Endothelial cell (in vitro differentiated cells): Measurements from ENCODE around the gene FAM209B. TPM values are rescaled to one million over a fixed set of nuclear protein-coding genes. Genes with fewer than 3 reads are reported as not detected.

Source experiments
- DNase-seq: peaks from one replicate; pipeline ENCODE4 v3.0.0; 2021; ENCODE audit warnings: low spot score
- H3K27ac Mint-ChIP-seq: one replicate; pipeline ENCODE4 v1.8.0; 2021; ENCODE audit warnings: mixed read lengths, inconsistent platforms; ENCODE audit not compliant: unreplicated experiment
- H3K27me3 Mint-ChIP-seq: one replicate; pipeline ENCODE4 v1.8.0; 2021; ENCODE audit warnings: mild to moderate bottlenecking, moderate library complexity, mixed read lengths, inconsistent platforms; ENCODE audit not compliant: unreplicated experiment
- H3K36me3 Mint-ChIP-seq: one replicate; pipeline ENCODE4 v1.8.0; 2021; ENCODE audit warnings: mild to moderate bottlenecking, low read depth, mixed read lengths, inconsistent platforms; ENCODE audit not compliant: unreplicated experiment
- H3K4me1 Mint-ChIP-seq: one replicate; pipeline ENCODE4 v1.8.0; 2021; ENCODE audit warnings: mild to moderate bottlenecking, mixed read lengths, inconsistent platforms; ENCODE audit not compliant: unreplicated experiment
- H3K4me3 Mint-ChIP-seq: one replicate; pipeline ENCODE4 v1.8.0; 2021; ENCODE audit warnings: mild to moderate bottlenecking, mixed read lengths, inconsistent platforms; ENCODE audit not compliant: unreplicated experiment
- H3K9me3 Mint-ChIP-seq: one replicate; pipeline ENCODE4 v1.8.0; 2021; ENCODE audit warnings: mixed read lengths, inconsistent platforms; ENCODE audit not compliant: unreplicated experiment
- CTCF ChIP-seq: fragments of 200-600 bp; sonication (generic); IDR thresholded peaks from one replicate; pipeline ENCODE4 v1.5.0; 2021; ENCODE audit warnings: antibody characterized with exemption; ENCODE audit not compliant: unreplicated experiment
- total RNA-seq: library from RNA; stranded (reverse); fragmentation: NEBNext Ultra II Directional; extraction: Animal tissue kit (Norgen Biotek cat#: 25700); gene quantifications from one replicate; pipeline ENCODE4 v1.2.1, GENCODE V29; 2021; ENCODE audit not compliant: unreplicated experiment

Gene FAM209B
- total RNA-seq, 1 donor from 2014 or later = 0.56 TPM

DNA sequence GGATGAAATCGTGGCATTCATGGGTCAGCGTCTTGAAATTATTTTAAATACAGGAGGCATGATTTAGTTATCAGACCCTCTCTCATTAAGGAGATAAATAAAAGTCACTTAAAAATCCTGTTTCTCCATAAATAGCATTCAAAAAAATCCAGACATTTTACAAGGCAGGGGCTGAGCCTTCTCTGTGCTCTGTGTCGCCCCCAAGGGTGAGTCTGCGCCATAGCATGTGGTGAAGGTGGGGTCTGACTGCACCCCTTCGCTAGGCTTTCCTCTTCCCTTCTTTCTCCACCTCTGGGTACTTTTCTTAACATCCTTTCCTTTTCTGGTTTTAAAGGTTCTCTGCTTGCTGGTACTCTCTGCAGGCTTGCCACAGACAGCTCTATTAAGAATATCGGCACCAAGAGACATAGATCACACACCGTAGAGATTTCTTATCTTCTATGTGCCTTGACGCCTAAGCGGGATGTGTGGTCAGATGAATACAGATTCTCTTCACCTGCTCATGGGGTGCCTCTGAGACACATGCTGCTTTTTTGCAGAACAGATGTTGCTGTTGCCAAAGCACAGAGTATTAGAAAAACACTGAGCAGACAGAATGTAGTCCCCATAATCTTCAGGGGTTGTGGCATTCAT lies 28.6 kb upstream of the FAM209B start:
- no peaks in the 10 kb centered on the region for H3K36me3 Mint-ChIP-seq
- H3K9me3 Mint-ChIP-seq = no peaks in the 10 kb centered on the region
- H3K4me3 Mint-ChIP-seq = no peak overlapping the region
- peak overlapping the region; percentile 12 for H3K27ac Mint-ChIP-seq
- TF ChIP-seq CTCF = peak; percentile 59
- peak; percentile 47 for DNase-seq
- H3K27me3 Mint-ChIP-seq = peaks cover 1% of the 10 kb centered on the region
- H3K4me1 Mint-ChIP-seq = peaks cover 24% of the 10 kb centered on the region

GRCh38 chr20:56506103-56506502 lies 26.9 kb upstream of the FAM209B start:
- Mint-ChIP-seq H3K4me3 (no peak overlapping the region), H3K36me3 (no peaks in the 10 kb centered on the region), H3K27me3 (peaks cover 1% of the 10 kb centered on the region), H3K27ac (peak overlapping the region; percentile 62), H3K4me1 (peaks cover 24% of the 10 kb centered on the region), H3K9me3 (no peaks in the 10 kb centered on the region)
- peak; percentile 10 for DNase-seq
- no peak for TF ChIP-seq CTCF

GRCh38 chr20:56511926-56512325 lies 21.1 kb upstream of the FAM209B start:
- no peak for DNase-seq
- peaks cover 9% of the 10 kb centered on the region for H3K36me3 Mint-ChIP-seq
- H3K27ac Mint-ChIP-seq = no peak overlapping the region
- peaks cover 1% of the 10 kb centered on the region for H3K27me3 Mint-ChIP-seq
- H3K4me1 Mint-ChIP-seq = no peaks in the 10 kb centered on the region
- H3K4me3 Mint-ChIP-seq = no peak overlapping the region
- no peak for TF ChIP-seq CTCF
- H3K9me3 Mint-ChIP-seq = no peaks in the 10 kb centered on the region

DNA sequence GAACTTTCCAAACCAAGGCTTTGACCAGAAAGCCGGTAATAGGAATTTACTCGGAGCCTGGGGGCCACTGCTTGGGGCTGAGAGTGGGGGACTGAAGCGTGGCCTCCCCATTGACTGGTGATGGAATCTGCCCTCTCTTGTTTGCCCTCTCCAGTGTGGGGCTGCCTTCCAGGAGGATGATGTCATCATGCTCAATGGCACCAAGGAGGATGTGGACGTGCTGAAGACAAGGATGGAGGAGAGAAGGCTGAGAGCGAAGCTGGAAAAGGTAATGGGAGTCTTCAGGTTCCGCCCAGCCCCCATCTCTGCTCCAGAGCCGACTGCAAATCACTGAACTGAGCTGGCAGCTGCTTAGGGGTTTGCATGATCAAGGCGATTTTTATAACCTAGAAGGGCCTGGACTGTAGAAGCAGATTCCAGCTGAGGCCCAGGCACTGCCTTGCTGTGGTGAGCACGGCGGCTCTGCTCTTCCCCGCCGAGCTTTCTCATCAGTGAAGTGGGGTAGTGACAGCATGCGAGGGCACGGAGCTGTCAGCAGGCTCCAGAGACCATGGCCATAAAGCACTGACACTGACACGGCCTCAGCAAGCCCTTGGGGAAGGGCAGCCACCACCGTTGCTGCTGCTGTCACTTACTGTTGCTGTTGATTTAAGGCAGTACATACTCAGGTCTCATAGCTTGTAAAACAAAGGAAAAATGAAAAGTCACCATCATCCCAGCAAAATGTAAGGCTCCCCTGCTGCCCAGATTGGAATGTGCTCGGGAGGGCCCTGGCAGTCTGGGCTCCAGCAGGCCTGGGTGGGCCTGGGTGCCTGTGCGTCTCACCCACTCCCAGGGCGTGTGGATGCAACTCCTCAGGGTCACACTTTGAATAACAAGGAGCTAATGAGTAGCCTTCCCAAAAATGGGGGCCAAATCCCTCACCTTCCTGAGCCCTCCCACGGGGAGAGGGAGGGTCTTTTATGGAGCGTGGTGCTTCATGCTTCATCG lies 19.6 kb upstream of the FAM209B start:
- Mint-ChIP-seq H3K4me1 (no peaks in the 10 kb centered on the region), H3K27ac (no peak overlapping the region), H3K4me3 (no peak overlapping the region), H3K9me3 (no peaks in the 10 kb centered on the region), H3K27me3 (no peaks in the 10 kb centered on the region), H3K36me3 (peaks cover 21% of the 10 kb centered on the region)
- no peak for DNase-seq
- TF ChIP-seq CTCF = no peak

DNA sequence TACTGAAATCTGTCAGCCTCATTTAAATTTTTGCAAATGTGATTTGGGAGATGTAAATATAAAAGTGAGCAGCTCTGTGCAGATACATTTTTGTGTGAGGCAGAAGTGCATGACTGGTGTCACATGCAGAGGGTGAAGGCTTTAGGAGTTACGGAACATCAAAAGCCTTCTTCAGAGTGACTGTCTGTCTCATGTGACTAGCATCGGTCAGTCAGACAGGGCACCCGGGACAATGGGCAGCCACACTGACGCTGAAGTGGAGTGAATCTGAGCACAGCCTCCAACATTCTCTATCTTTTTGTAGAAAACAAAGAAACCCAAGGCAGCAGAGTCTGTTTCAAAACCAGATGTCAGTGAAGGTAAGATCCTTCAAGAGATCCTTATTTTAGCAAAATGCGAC lies 16.4 kb upstream of the FAM209B start:
- H3K36me3 Mint-ChIP-seq = peaks cover 51% of the 10 kb centered on the region
- peaks cover 12% of the 10 kb centered on the region for H3K9me3 Mint-ChIP-seq
- no peaks in the 10 kb centered on the region for H3K27me3 Mint-ChIP-seq
- no peak overlapping the region for H3K4me3 Mint-ChIP-seq
- H3K4me1 Mint-ChIP-seq = no peaks in the 10 kb centered on the region
- TF ChIP-seq CTCF = no peak
- no peak for DNase-seq
- no peak overlapping the region for H3K27ac Mint-ChIP-seq
